ENCODE data around the gene SEC24D.

Gene SEC24D

GRCh38 chr4:118774989-118775388 is 60.9 kb downstream of the SEC24D start:
- Mint-ChIP-seq H3K36me3 (peaks cover 2% of the 10 kb centered on the region), H3K27me3 (no peaks in the 10 kb centered on the region), H3K27ac (no peak overlapping the region), H3K9me3 (no peaks in the 10 kb centered on the region), H3K4me1 (no peaks in the 10 kb centered on the region), H3K4me3 (no peak overlapping the region)

- H3K27me3 Mint-ChIP-seq = no peaks in the 10 kb centered on the region
- H3K27ac Mint-ChIP-seq = no peak overlapping the region
- H3K9me3 Mint-ChIP-seq = no peaks in the 10 kb centered on the region
- no peaks in the 10 kb centered on the region for H3K4me1 Mint-ChIP-seq
- H3K4me3 Mint-ChIP-seq = no peak overlapping the region
- peaks cover 2% of the 10 kb centered on the region for H3K36me3 Mint-ChIP-seq
Observed at GRCh38 chr4:118774321-118774720, 61.6 kb downstream of the SEC24D start.

- Mint-ChIP-seq H3K4me1 (no peaks in the 10 kb centered on the region), H3K9me3 (no peaks in the 10 kb centered on the region), H3K27ac (no peak overlapping the region), H3K4me3 (no peak overlapping the region), H3K27me3 (no peaks in the 10 kb centered on the region), H3K36me3 (peaks cover 2% of the 10 kb centered on the region)
Observed at GRCh38 chr4:118773429-118773792, 62.5 kb downstream of the SEC24D start.

- peaks cover 4% of the 10 kb centered on the region for H3K36me3 Mint-ChIP-seq
- no peak overlapping the region for H3K4me3 Mint-ChIP-seq
- H3K9me3 Mint-ChIP-seq = no peaks in the 10 kb centered on the region
- H3K27ac Mint-ChIP-seq = no peak overlapping the region
- no peaks in the 10 kb centered on the region for H3K4me1 Mint-ChIP-seq
- H3K27me3 Mint-ChIP-seq = no peaks in the 10 kb centered on the region
Observed at GRCh38 chr4:118772767-118773428, 63.0 kb downstream of the SEC24D start.

GRCh38 chr4:118772081-118772766 is 63.7 kb downstream of the SEC24D start:
- H3K4me3 Mint-ChIP-seq = no peak overlapping the region
- no peaks in the 10 kb centered on the region for H3K9me3 Mint-ChIP-seq
- no peaks in the 10 kb centered on the region for H3K27me3 Mint-ChIP-seq
- peaks cover 2% of the 10 kb centered on the region for H3K36me3 Mint-ChIP-seq
- H3K27ac Mint-ChIP-seq = no peak overlapping the region
- no peaks in the 10 kb centered on the region for H3K4me1 Mint-ChIP-seq

- H3K4me3 Mint-ChIP-seq = no peak overlapping the region
- no peaks in the 10 kb centered on the region for H3K9me3 Mint-ChIP-seq
- no peaks in the 10 kb centered on the region for H3K27me3 Mint-ChIP-seq
- peaks cover 5% of the 10 kb centered on the region for H3K36me3 Mint-ChIP-seq
- H3K4me1 Mint-ChIP-seq = no peaks in the 10 kb centered on the region
- no peak overlapping the region for H3K27ac Mint-ChIP-seq
Observed at GRCh38 chr4:118770741-118771187, 65.2 kb downstream of the SEC24D start.

- Mint-ChIP-seq H3K4me3 (no peak overlapping the region), H3K27me3 (no peaks in the 10 kb centered on the region), H3K27ac (no peak overlapping the region), H3K9me3 (no peaks in the 10 kb centered on the region), H3K4me1 (no peaks in the 10 kb centered on the region), H3K36me3 (peaks cover 7% of the 10 kb centered on the region)
Observed at GRCh38 chr4:118769161-118769560, 66.8 kb downstream of the SEC24D start.

GRCh38 chr4:118767109-118767508 is 68.8 kb downstream of the SEC24D start:
- H3K27ac Mint-ChIP-seq = no peak overlapping the region
- H3K4me3 Mint-ChIP-seq = no peak overlapping the region
- peaks cover 14% of the 10 kb centered on the region for H3K36me3 Mint-ChIP-seq
- no peaks in the 10 kb centered on the region for H3K9me3 Mint-ChIP-seq
- no peaks in the 10 kb centered on the region for H3K27me3 Mint-ChIP-seq
- H3K4me1 Mint-ChIP-seq = no peaks in the 10 kb centered on the region

- no peak overlapping the region for H3K27ac Mint-ChIP-seq
- no peak overlapping the region for H3K4me3 Mint-ChIP-seq
- H3K36me3 Mint-ChIP-seq = peaks cover 18% of the 10 kb centered on the region
- H3K9me3 Mint-ChIP-seq = no peaks in the 10 kb centered on the region
- no peaks in the 10 kb centered on the region for H3K27me3 Mint-ChIP-seq
- no peaks in the 10 kb centered on the region for H3K4me1 Mint-ChIP-seq
Observed at GRCh38 chr4:118765399-118765798, 70.5 kb downstream of the SEC24D start.

GRCh38 chr4:118762730-118763477 is 73.0 kb downstream of the SEC24D start:
- Mint-ChIP-seq H3K4me1 (no peaks in the 10 kb centered on the region), H3K4me3 (no peak overlapping the region), H3K36me3 (peaks cover 16% of the 10 kb centered on the region), H3K9me3 (no peaks in the 10 kb centered on the region), H3K27ac (no peak overlapping the region), H3K27me3 (no peaks in the 10 kb centered on the region)

- Mint-ChIP-seq H3K27me3 (no peaks in the 10 kb centered on the region), H3K36me3 (peaks cover 17% of the 10 kb centered on the region), H3K9me3 (no peaks in the 10 kb centered on the region), H3K4me1 (no peaks in the 10 kb centered on the region), H3K27ac (no peak overlapping the region), H3K4me3 (no peak overlapping the region)
Observed at GRCh38 chr4:118762155-118762554, 73.8 kb downstream of the SEC24D start.

GRCh38 chr4:118761397-118762016 is 74.4 kb downstream of the SEC24D start:
- no peaks in the 10 kb centered on the region for H3K27me3 Mint-ChIP-seq
- H3K27ac Mint-ChIP-seq = no peak overlapping the region
- H3K36me3 Mint-ChIP-seq = peaks cover 14% of the 10 kb centered on the region

GRCh38 chr4:118760493-118760892 is 75.4 kb downstream of the SEC24D start:
- no peaks in the 10 kb centered on the region for H3K27me3 Mint-ChIP-seq
- no peak overlapping the region for H3K4me3 Mint-ChIP-seq
- H3K27ac Mint-ChIP-seq = no peak overlapping the region
- no peaks in the 10 kb centered on the region for H3K9me3 Mint-ChIP-seq
- H3K4me1 Mint-ChIP-seq = no peaks in the 10 kb centered on the region
- peaks cover 14% of the 10 kb centered on the region for H3K36me3 Mint-ChIP-seq

More at GRCh38 chr4:118761397-118762016, 74.4 kb downstream of the SEC24D start:
- H3K9me3 Mint-ChIP-seq = no peaks in the 10 kb centered on the region
- no peak overlapping the region for H3K4me3 Mint-ChIP-seq
- H3K4me1 Mint-ChIP-seq = no peaks in the 10 kb centered on the region

- Mint-ChIP-seq H3K4me1 (no peaks in the 10 kb centered on the region), H3K27ac (no peak overlapping the region), H3K9me3 (no peaks in the 10 kb centered on the region), H3K36me3 (peaks cover 14% of the 10 kb centered on the region), H3K4me3 (no peak overlapping the region), H3K27me3 (no peaks in the 10 kb centered on the region)
Observed at GRCh38 chr4:118760092-118760491, 75.8 kb downstream of the SEC24D start.

- Mint-ChIP-seq H3K27me3 (no peaks in the 10 kb centered on the region), H3K36me3 (peaks cover 14% of the 10 kb centered on the region), H3K4me1 (no peaks in the 10 kb centered on the region), H3K9me3 (no peaks in the 10 kb centered on the region), H3K4me3 (no peak overlapping the region), H3K27ac (no peak overlapping the region)
Observed at GRCh38 chr4:118759481-118759880, 76.4 kb downstream of the SEC24D start.

- H3K9me3 Mint-ChIP-seq = no peaks in the 10 kb centered on the region
- H3K27ac Mint-ChIP-seq = no peak overlapping the region
- H3K4me3 Mint-ChIP-seq = no peak overlapping the region
- peaks cover 7% of the 10 kb centered on the region for H3K36me3 Mint-ChIP-seq
- H3K27me3 Mint-ChIP-seq = no peaks in the 10 kb centered on the region
- H3K4me1 Mint-ChIP-seq = no peaks in the 10 kb centered on the region
Observed at GRCh38 chr4:118758293-118758692, 77.6 kb downstream of the SEC24D start.

All from activated naive CD4-positive, alpha-beta T cell treated with anti-CD3 and anti-CD28 coated beads, Interleukin-2, amount 50 U/mL, for 24 hours (primary cell).